Neural crest cell (in vitro differentiated cells): ENCODE data around the gene EIF3D. TPM values are rescaled to one million over a fixed set of nuclear protein-coding genes. Genes with fewer than 3 reads are reported as not detected.

Experiments
- DNase-seq: peaks from one replicate; pipeline ENCODE4 v3.0.0; 2021; ENCODE audit warnings: low read depth, mixed read lengths, low spot score
- H3K27ac Mint-ChIP-seq: one replicate; pipeline ENCODE4 v1.8.0; 2021; ENCODE audit warnings: mild to moderate bottlenecking, mixed read lengths; ENCODE audit not compliant: unreplicated experiment
- H3K27me3 Mint-ChIP-seq: 2 replicates; pipeline ENCODE4 v1.8.0; 2021; ENCODE audit warnings: low read depth, mild to moderate bottlenecking, mixed read lengths
- H3K36me3 Mint-ChIP-seq: 2 replicates; pipeline ENCODE4 v1.8.0; 2021; ENCODE audit warnings: low read depth, mild to moderate bottlenecking, mixed read lengths
- H3K4me1 Mint-ChIP-seq: 2 replicates; pipeline ENCODE4 v1.8.0; 2021; ENCODE audit warnings: mixed read lengths
- H3K4me3 Mint-ChIP-seq: one replicate; pipeline ENCODE4 v1.8.0; 2021; ENCODE audit warnings: mild to moderate bottlenecking, mixed read lengths
- H3K9me3 Mint-ChIP-seq: 2 replicates; pipeline ENCODE4 v1.8.0; 2021; ENCODE audit warnings: mixed read lengths
- CTCF ChIP-seq: fragments of 200-600 bp; sonication (generic); conservative IDR thresholded peaks from 2 replicates; pipeline ENCODE4 v1.5.0; 2021; ENCODE audit warnings: antibody characterized with exemption, mild to moderate bottlenecking
- total RNA-seq: library from RNA; stranded (reverse); gene quantifications from 2 replicates; pipeline ENCODE4 v1.2.1, GENCODE V29; 2021

EIF3D gene
- total RNA-seq, 1 donor from 2014 or later: 178 TPM

- Mint-ChIP-seq H3K4me3 (no peak overlapping the region), H3K27ac (no peak overlapping the region), H3K4me1 (peaks cover 3% of the 10 kb centered on the region), H3K9me3 (peaks cover 3% of the 10 kb centered on the region), H3K36me3 (peaks cover 41% of the 10 kb centered on the region), H3K27me3 (no peaks in the 10 kb centered on the region)
- DNase-seq: no peak
- no peak for TF ChIP-seq CTCF
These were observed 16.6 kb downstream of the EIF3D start for GRCh38 chr22:36512333-36512732.

GRCh38 chr22:36510966-36511881 lies 17.7 kb downstream of the EIF3D start:
- H3K27ac Mint-ChIP-seq: peak overlapping the region; percentile 52
- H3K4me1 Mint-ChIP-seq: peaks cover 5% of the 10 kb centered on the region
- TF ChIP-seq CTCF: peak; percentile 67
- no peaks in the 10 kb centered on the region for H3K27me3 Mint-ChIP-seq
- peaks cover 4% of the 10 kb centered on the region for H3K9me3 Mint-ChIP-seq
- DNase-seq: peak; percentile 60
- peaks cover 35% of the 10 kb centered on the region for H3K36me3 Mint-ChIP-seq
- peak overlapping the region; percentile 71 for H3K4me3 Mint-ChIP-seq

- H3K4me1 Mint-ChIP-seq: peaks cover 5% of the 10 kb centered on the region
- no peak overlapping the region for H3K4me3 Mint-ChIP-seq
- DNase-seq: no peak
- H3K36me3 Mint-ChIP-seq: peaks cover 35% of the 10 kb centered on the region
- H3K9me3 Mint-ChIP-seq: peaks cover 4% of the 10 kb centered on the region
- no peak for TF ChIP-seq CTCF
- H3K27me3 Mint-ChIP-seq: no peaks in the 10 kb centered on the region
- H3K27ac Mint-ChIP-seq: no peak overlapping the region
These were observed 18.6 kb downstream of the EIF3D start for GRCh38 chr22:36510384-36510783.

GRCh38 chr22:36507518-36508010 lies 21.4 kb downstream of the EIF3D start:
- peaks cover 19% of the 10 kb centered on the region for H3K4me1 Mint-ChIP-seq
- DNase-seq: no peak
- peaks cover 4% of the 10 kb centered on the region for H3K9me3 Mint-ChIP-seq
- no peak for TF ChIP-seq CTCF
- H3K27ac Mint-ChIP-seq: no peak overlapping the region
- no peaks in the 10 kb centered on the region for H3K27me3 Mint-ChIP-seq
- H3K36me3 Mint-ChIP-seq: peaks cover 31% of the 10 kb centered on the region
- H3K4me3 Mint-ChIP-seq: peak overlapping the region; percentile 0

GRCh38 chr22:36506637-36507517 lies 22.1 kb downstream of the EIF3D start, which contains the start of gene FOXRED2:
TSS of gene FOXRED2 (minus strand) at chr22:36507040. CDS start at chr22:36506422, 618 bp downstream.
- Mint-ChIP-seq H3K4me1 (peaks cover 19% of the 10 kb centered on the region), H3K4me3 (peak within 1 kb of the TSS; percentile 57), H3K36me3 (peaks cover 26% of the 10 kb centered on the region), H3K27me3 (no peaks in the 10 kb centered on the region), H3K27ac (no peak within 1 kb of the TSS), H3K9me3 (peaks cover 4% of the 10 kb centered on the region)
- no peak for TF ChIP-seq CTCF
- peak; percentile 82 for DNase-seq
